Measurements from ENCODE around the gene THAP4. TPM values are rescaled to one million over a fixed set of nuclear protein-coding genes. Genes with fewer than 3 reads are reported as not detected.
"Not testable (repeated sequence)": the region's sequence is repeated elsewhere in the genome, so short reads cannot be mapped to it uniquely, and the experiment has no call there.

The THAP4 gene
- total RNA-seq, 1 donor from 2014 or later, result 43.3 TPM

DNA sequence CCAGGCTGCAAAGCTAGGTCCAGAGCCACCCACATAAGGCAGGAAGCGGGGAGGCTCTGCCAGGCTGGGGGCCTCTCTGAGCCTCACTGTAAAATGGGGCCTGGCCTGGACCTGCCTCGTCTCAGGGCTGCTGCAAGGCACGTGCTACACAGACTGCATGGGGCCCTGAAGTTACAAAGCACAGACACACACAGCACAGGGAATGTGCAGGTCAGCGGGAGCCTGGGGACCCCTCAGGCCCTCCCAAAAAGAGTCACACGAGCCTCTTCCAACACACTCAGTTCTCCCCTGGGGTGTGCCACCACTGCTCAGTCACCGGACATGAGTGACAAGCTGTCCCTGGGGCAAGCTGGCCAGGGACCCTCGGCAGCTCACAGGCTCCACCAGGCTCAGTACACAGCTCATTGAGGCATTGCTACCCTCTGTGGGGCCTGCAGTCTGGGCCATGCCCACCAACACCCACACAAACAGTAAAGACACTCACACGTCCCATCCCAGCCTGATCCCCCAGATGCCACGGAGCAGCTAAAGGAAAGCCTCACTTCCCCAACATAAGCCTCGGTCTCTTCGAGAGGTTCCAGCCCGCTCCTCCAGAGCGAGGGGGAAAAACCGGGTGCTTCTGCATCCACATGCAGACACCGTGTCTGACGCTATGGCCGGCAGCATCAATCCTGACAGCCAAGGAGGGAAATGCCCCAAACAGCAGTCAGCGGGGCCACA is 44.7 kb downstream of the THAP4 start:
- no peak for DNase-seq (ENCODE audit: low read depth)
- Histone ChIP-seq H3K4me3 (ENCODE audit: low read depth, low read length) (no peak overlapping the region), H3K36me3 (ENCODE audit: control insufficient read depth, insufficient read depth, low read length) (peaks cover under 1% of the 10 kb centered on the region), H3K27me3 (ENCODE audit: control insufficient read depth, insufficient read depth, low read length) (no peaks in the 10 kb centered on the region)
- TF ChIP-seq, protein P1, sequence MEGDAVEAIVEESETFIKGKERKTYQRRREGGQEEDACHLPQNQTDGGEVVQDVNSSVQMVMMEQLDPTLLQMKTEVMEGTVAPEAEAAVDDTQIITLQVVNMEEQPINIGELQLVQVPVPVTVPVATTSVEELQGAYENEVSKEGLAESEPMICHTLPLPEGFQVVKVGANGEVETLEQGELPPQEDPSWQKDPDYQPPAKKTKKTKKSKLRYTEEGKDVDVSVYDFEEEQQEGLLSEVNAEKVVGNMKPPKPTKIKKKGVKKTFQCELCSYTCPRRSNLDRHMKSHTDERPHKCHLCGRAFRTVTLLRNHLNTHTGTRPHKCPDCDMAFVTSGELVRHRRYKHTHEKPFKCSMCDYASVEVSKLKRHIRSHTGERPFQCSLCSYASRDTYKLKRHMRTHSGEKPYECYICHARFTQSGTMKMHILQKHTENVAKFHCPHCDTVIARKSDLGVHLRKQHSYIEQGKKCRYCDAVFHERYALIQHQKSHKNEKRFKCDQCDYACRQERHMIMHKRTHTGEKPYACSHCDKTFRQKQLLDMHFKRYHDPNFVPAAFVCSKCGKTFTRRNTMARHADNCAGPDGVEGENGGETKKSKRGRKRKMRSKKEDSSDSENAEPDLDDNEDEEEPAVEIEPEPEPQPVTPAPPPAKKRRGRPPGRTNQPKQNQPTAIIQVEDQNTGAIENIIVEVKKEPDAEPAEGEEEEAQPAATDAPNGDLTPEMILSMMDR (IDR thresholded peaks at IDR 0.05; ENCODE audit: insufficient read depth, low read length, poor library complexity, severe bottlenecking), result no peak

DNA sequence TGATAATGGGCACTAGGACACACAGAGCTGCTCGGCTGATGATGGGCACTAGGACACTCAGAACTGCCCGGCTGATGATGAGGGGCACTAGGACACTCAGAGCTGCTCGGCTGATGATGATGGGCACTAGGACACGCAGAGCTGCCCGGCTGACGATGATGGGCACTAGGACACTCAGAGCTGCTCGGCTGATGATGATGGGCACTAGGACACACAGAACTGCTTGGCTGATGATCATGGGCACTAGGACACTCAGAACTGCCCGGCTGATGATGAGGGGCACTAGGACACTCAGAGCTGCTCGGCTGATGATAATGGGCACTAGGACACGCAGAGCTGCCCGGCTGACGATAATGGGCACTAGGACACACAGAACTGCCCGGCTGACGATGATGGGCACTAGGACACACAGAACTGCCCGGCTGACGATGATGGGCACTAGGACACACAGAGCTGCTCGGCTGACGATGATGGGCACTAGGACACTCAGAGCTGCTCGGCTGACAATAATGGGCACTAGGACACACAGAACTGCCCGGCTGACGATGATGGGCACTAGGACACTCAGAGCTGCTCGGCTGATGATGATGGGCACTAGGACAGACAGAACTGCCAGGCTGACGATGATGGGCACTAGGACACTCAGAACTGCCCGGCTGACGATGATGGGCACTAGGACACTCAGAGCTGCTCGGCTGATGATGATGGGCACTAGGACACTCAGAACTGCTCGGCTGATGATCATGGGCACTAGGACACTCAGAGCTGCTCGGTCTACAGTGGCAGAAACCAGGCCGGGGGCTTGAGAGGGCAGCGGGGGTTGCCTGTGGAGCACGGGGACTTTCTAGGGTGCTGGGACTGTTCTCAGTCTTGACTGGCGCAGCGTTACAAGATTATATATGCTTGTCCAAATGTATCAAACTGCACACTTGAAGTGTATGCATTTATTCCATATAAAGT is 46.2 kb downstream of the THAP4 start:
- not testable (repeated sequence) for H3K4me3 ChIP-seq (ENCODE audit: low read depth, low read length); H3K27me3 ChIP-seq (ENCODE audit: control insufficient read depth, insufficient read depth, low read length); DNase-seq (ENCODE audit: low read depth); H3K36me3 ChIP-seq (ENCODE audit: control insufficient read depth, insufficient read depth, low read length)

DNA sequence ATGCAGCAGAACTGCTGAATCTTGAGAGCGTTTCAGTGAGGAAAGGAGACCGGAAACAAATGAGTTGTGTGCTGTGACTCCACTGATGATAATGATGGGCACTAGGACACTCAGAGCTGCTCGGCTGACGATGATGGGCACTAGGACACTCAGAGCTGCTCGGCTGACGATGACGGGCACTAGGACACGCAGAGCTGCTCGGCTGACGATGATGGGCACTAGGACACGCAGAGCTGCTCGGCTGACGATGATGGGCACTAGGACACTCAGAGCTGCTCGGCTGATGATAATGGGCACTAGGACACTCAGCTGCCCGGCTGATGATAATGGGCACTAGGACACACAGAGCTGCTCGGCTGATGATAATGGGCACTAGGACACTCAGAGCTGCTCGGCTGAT is 47.1 kb downstream of the THAP4 start:
- H3K4me3 ChIP-seq (ENCODE audit: low read depth, low read length); H3K27me3 ChIP-seq (ENCODE audit: control insufficient read depth, insufficient read depth, low read length); DNase-seq (ENCODE audit: low read depth); H3K36me3 ChIP-seq (ENCODE audit: control insufficient read depth, insufficient read depth, low read length): not testable (repeated sequence)

DNA sequence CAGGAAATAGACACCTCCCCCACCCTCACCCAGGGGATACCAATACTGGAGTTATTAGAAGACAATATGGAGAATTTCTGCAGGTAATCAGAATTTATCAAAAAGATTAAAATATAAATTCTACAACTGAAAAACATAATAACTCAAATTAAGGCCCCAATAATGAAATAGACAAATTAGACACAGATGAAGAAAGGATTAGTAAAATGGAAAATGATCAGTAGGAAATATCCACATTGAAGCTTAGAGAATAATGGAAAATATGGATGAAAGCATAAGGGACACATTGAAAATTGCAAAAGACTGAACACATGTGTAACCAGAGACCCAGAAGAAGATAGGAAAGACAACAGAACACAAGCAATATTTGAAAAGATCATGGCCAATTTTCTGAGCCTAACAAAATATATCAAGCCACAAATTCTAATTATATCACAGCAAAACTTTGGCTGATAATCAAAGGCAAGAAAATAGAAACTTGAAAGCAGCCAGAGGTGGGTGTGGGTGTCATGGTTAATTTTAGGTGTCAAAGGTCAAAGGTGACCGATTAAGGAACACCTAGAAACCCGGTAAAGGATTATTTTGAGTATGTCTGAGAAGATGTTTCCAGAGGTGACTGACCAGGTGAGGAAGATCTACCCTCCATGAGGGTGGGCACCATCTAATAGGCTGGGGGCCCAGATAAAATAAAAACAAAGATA is 50.2 kb downstream of the THAP4 start:
- Histone ChIP-seq H3K36me3 (ENCODE audit: control insufficient read depth, insufficient read depth, low read length) (peaks cover 5% of the 10 kb centered on the region), H3K27me3 (ENCODE audit: control insufficient read depth, insufficient read depth, low read length) (no peaks in the 10 kb centered on the region), H3K4me3 (ENCODE audit: low read depth, low read length) (no peak overlapping the region)
- TF ChIP-seq, protein P1 (IDR thresholded peaks at IDR 0.05; ENCODE audit: insufficient read depth, low read length, poor library complexity, severe bottlenecking), result no peak
- DNase-seq (ENCODE audit: low read depth), result no peak

DNA sequence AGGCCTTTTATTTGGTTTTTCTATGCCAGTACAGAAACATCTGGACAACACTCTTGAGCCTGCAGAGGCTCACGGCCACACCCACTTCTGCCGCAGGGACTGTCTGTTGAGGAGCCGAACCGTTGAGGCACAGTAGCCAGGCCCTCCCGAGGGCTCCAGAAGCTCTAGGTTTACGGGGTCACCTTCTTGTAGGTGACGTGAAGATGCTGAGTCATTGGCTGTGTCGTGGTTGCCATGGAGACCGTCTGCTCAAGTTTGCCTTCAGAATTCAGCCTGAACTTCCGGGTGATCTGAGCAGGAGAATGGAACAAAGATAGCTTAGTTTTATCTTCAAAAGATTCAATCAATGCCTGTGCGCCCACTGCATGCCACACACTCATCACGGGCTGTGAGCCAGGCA is 52.5 kb downstream of the THAP4 start:
- TF ChIP-seq, protein P1 (IDR thresholded peaks at IDR 0.05; ENCODE audit: insufficient read depth, low read length, poor library complexity, severe bottlenecking), result no peak
- peaks cover 5% of the 10 kb centered on the region for H3K36me3 ChIP-seq (ENCODE audit: control insufficient read depth, insufficient read depth, low read length)
- H3K4me3 ChIP-seq (ENCODE audit: low read depth, low read length), result no peak overlapping the region
- H3K27me3 ChIP-seq (ENCODE audit: control insufficient read depth, insufficient read depth, low read length), result no peaks in the 10 kb centered on the region
- DNase-seq (ENCODE audit: low read depth), result no peak

DNA sequence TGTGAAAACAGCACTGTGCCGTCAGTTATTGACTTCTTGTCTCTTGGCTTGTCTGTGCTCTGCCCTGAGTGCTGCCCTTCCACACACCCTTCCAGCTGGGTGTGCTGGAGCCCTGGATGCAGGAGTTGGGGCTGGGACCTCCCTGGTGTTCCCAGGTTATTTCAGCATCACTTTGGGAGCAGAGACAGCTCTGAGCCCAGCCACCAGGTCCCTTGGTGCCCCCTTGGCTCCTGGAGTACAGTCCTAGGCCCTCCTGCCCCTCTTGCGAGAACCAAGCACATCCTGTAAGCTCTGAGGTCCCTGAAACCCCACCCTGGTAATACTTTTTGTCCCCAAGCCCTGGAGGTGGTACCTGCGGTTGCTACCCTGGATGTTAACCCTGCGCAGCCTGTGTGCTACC is 54.2 kb downstream of the THAP4 start:
- TF ChIP-seq, protein P1 (IDR thresholded peaks at IDR 0.05; ENCODE audit: insufficient read depth, low read length, poor library complexity, severe bottlenecking), result no peak
- no peaks in the 10 kb centered on the region for H3K27me3 ChIP-seq (ENCODE audit: control insufficient read depth, insufficient read depth, low read length)
- no peak for DNase-seq (ENCODE audit: low read depth)
- peaks cover 5% of the 10 kb centered on the region for H3K36me3 ChIP-seq (ENCODE audit: control insufficient read depth, insufficient read depth, low read length)
- H3K4me3 ChIP-seq (ENCODE audit: low read depth, low read length), result no peak overlapping the region

Measured in kidney epithelial cell (primary cell).